GM12875 (cell line): ENCODE measurements around the gene ZNF211.

Source experiments
- H3K4me3 ChIP-seq: one replicate; pipeline ENCODE4 v1.5.1; 2011; ENCODE audit warnings: low read depth, low read length, control low read depth
- CTCF ChIP-seq: IDR thresholded peaks from 2 replicates; pipeline ENCODE4 v1.5.1; 2011; ENCODE audit warnings: low read depth, mild to moderate bottlenecking, control low read depth, inconsistent platforms, low read length, moderate library complexity, borderline replicate concordance; ENCODE audit not compliant: insufficient read depth

Gene ZNF211

GRCh38 chr19:57672466-57672865 is 39.5 kb downstream of the ZNF211 start:
- no peak for TF ChIP-seq CTCF

GRCh38 chr19:57675881-57676280 is 42.9 kb downstream of the ZNF211 start:
- H3K4me3 ChIP-seq, result no peak overlapping the region
- no peak for TF ChIP-seq CTCF

More at GRCh38 chr19:57672466-57672865, 39.5 kb downstream of the ZNF211 start:
- no peak overlapping the region for H3K4me3 ChIP-seq

GRCh38 chr19:57682226-57682766 is 49.3 kb downstream of the ZNF211 start:
- peak overlapping the region; percentile 71 for H3K4me3 ChIP-seq
- TF ChIP-seq CTCF, result no peak

GRCh38 chr19:57686727-57687126 is 53.8 kb downstream of the ZNF211 start:
- no peak overlapping the region for H3K4me3 ChIP-seq

GRCh38 chr19:57687363-57688010 is 54.5 kb downstream of the ZNF211 start:
- no peak overlapping the region for H3K4me3 ChIP-seq
- TF ChIP-seq CTCF, result no peak

More at GRCh38 chr19:57686727-57687126, 53.8 kb downstream of the ZNF211 start:
- no peak for TF ChIP-seq CTCF

- TF ChIP-seq CTCF, result no peak
- no peak overlapping the region for H3K4me3 ChIP-seq
Observed at GRCh38 chr19:57688011-57688763, 55.2 kb downstream of the ZNF211 start.

- TF ChIP-seq CTCF, result no peak
- no peak overlapping the region for H3K4me3 ChIP-seq
Observed at GRCh38 chr19:57689750-57690149, 56.8 kb downstream of the ZNF211 start.
